ENCODE measurements around the gene TTF2. TPM values are rescaled to one million over a fixed set of nuclear protein-coding genes. Genes with fewer than 3 reads are reported as not detected.
A peak's percentile ranks its signal among the peaks of the same experiment; 100 is the strongest.

TTF2 gene
- total and polyA plus RNA-seq, 4 experiments from 2014 or later, result 5.7 to 29.5 (median 20.2) TPM

- no peaks in the 10 kb centered on the region for H3K4me1 ChIP-seq (ENCODE audit: insufficient read depth, low read length)
- peaks cover 0 to 2% of the 10 kb centered on the region in 2 donors for H3K27me3 Mint-ChIP-seq
- no peak overlapping the region for H3K27ac Mint-ChIP-seq
- ChIA-PET POLR2A (ENCODE audit: partially characterized antibody) (no interaction called here), CTCF (ENCODE audit: partially characterized antibody) (no interaction called here)
- intact Hi-C loops (cut with micrococcal nuclease), result no loop called here
- no peaks in the 10 kb centered on the region for H3K9me3 ChIP-seq (ENCODE audit: control insufficient read depth in 1 of 2, low read length in 2 of 2)
- H3K27me3 ChIP-seq (ENCODE audit: insufficient read depth, low read length), result no peaks in the 10 kb centered on the region
- H3K4me3 ChIP-seq (ENCODE audit: low read length in 2 of 2), result no peak overlapping the region
- H3K36me3 ChIP-seq (ENCODE audit: insufficient read depth, low read length), result no peaks in the 10 kb centered on the region
- no peak for DNase-seq
- H3K4me3 Mint-ChIP-seq, result no peak overlapping the region
- H3K9me3 Mint-ChIP-seq, result no peaks in the 10 kb centered on the region
- no peaks in the 10 kb centered on the region for H3K36me3 Mint-ChIP-seq
- H3K27ac ChIP-seq (ENCODE audit: low read depth, low read length), result no peak overlapping the region
- H3K4me1 Mint-ChIP-seq, result peaks cover 0 to 1% (median 0%) of the 10 kb centered on the region in 4 donors
These were observed 39.5 kb upstream of the TTF2 start for GRCh38 chr1:117020526-117021156.

- no peaks in the 10 kb centered on the region for H3K9me3 ChIP-seq (ENCODE audit: control insufficient read depth in 1 of 2, low read length in 2 of 2)
- H3K36me3 ChIP-seq (ENCODE audit: insufficient read depth, low read length), result no peaks in the 10 kb centered on the region
- Mint-ChIP-seq H3K27ac (no peak overlapping the region), H3K27me3 (peaks cover 0 to 2% of the 10 kb centered on the region in 2 donors), H3K36me3 (no peaks in the 10 kb centered on the region), H3K4me1 (no peaks in the 10 kb centered on the region), H3K9me3 (no peaks in the 10 kb centered on the region), H3K4me3 (no peak overlapping the region)
- no peak overlapping the region for H3K4me3 ChIP-seq (ENCODE audit: low read length in 2 of 2)
- intact Hi-C loops (cut with micrococcal nuclease), result no loop called here
- POLR2A ChIA-PET (ENCODE audit: partially characterized antibody), result interaction anchor here (0.7 kb wide), 1 partner anchor 11 kb away, joined by 3 read pairs; no protein-coding TSS in a partner anchor
- H3K27me3 ChIP-seq (ENCODE audit: insufficient read depth, low read length), result no peaks in the 10 kb centered on the region
- CTCF ChIA-PET (ENCODE audit: partially characterized antibody), result interaction anchor here (1.2 kb wide), 2 partner anchors 10 to 22 kb away, joined by 3 read pairs; no protein-coding TSS in a partner anchor
- H3K4me1 ChIP-seq (ENCODE audit: insufficient read depth, low read length), result no peaks in the 10 kb centered on the region
- no peak overlapping the region for H3K27ac ChIP-seq (ENCODE audit: low read depth, low read length)
- DNase-seq, result no peak
These were observed 38.0 kb upstream of the TTF2 start for GRCh38 chr1:117022114-117022513.

GRCh38 chr1:117025568-117025967, 34.6 kb upstream of the TTF2 start:
- intact Hi-C loops (cut with micrococcal nuclease), result no loop called here
- no peak for DNase-seq
- no peaks in the 10 kb centered on the region for H3K36me3 Mint-ChIP-seq
- peaks cover 0 to 3% (median 0%) of the 10 kb centered on the region in 4 donors for H3K4me1 Mint-ChIP-seq
- no peaks in the 10 kb centered on the region for H3K4me1 ChIP-seq (ENCODE audit: insufficient read depth, low read length)
- no peak overlapping the region for H3K27ac ChIP-seq (ENCODE audit: low read depth, low read length)
- H3K9me3 Mint-ChIP-seq, result no peaks in the 10 kb centered on the region
- no peaks in the 10 kb centered on the region for H3K36me3 ChIP-seq (ENCODE audit: insufficient read depth, low read length)
- H3K4me3 ChIP-seq (ENCODE audit: low read length in 2 of 2), result no peak overlapping the region
- H3K4me3 Mint-ChIP-seq, result no peak overlapping the region
- H3K27ac Mint-ChIP-seq, result no peak overlapping the region
- ChIA-PET POLR2A (ENCODE audit: partially characterized antibody) (no interaction called here), CTCF (ENCODE audit: partially characterized antibody) (interaction anchor here (1.0 kb wide), 1 partner anchor 10 kb away, joined by 3 read pairs; no protein-coding TSS in a partner anchor)
- H3K27me3 ChIP-seq (ENCODE audit: insufficient read depth, low read length), result no peaks in the 10 kb centered on the region
- H3K27me3 Mint-ChIP-seq, result peaks cover 0 to 2% of the 10 kb centered on the region in 2 donors
- no peaks in the 10 kb centered on the region for H3K9me3 ChIP-seq (ENCODE audit: control insufficient read depth in 1 of 2, low read length in 2 of 2)

GRCh38 chr1:117026361-117026760, 33.8 kb upstream of the TTF2 start:
- Histone ChIP-seq H3K4me1 (ENCODE audit: insufficient read depth, low read length) (no peaks in the 10 kb centered on the region), H3K27me3 (ENCODE audit: insufficient read depth, low read length) (no peaks in the 10 kb centered on the region), H3K9me3 (ENCODE audit: control insufficient read depth in 1 of 2, low read length in 2 of 2) (no peaks in the 10 kb centered on the region), H3K4me3 (ENCODE audit: low read length in 2 of 2) (no peak overlapping the region), H3K27ac (ENCODE audit: low read depth, low read length) (no peak overlapping the region), H3K36me3 (ENCODE audit: insufficient read depth, low read length) (no peaks in the 10 kb centered on the region)
- Mint-ChIP-seq H3K4me3 (no peak overlapping the region), H3K27ac (no peak overlapping the region), H3K9me3 (no peaks in the 10 kb centered on the region), H3K27me3 (peaks cover 0 to 2% of the 10 kb centered on the region in 2 donors), H3K4me1 (peaks cover 0 to 3% (median 0%) of the 10 kb centered on the region in 4 donors), H3K36me3 (no peaks in the 10 kb centered on the region)
- POLR2A ChIA-PET (ENCODE audit: partially characterized antibody), result no interaction called here
- intact Hi-C loops (cut with micrococcal nuclease), result no loop called here
- no peak for DNase-seq
- CTCF ChIA-PET (ENCODE audit: partially characterized antibody), result interaction anchor here (0.5 kb wide), 1 partner anchor 127 kb away, joined by 4 read pairs; no protein-coding TSS in a partner anchor

GRCh38 chr1:117029685-117030084, 30.4 kb upstream of the TTF2 start:
- intact Hi-C loops (cut with micrococcal nuclease), result no loop called here
- Mint-ChIP-seq H3K4me3 (no peak overlapping the region), H3K36me3 (no peaks in the 10 kb centered on the region), H3K9me3 (no peaks in the 10 kb centered on the region), H3K27me3 (peaks cover 0 to under 1% of the 10 kb centered on the region in 2 donors), H3K4me1 (peaks cover 0 to 6% (median 4%) of the 10 kb centered on the region in 4 donors), H3K27ac (no peak overlapping the region)
- Histone ChIP-seq H3K36me3 (ENCODE audit: insufficient read depth, low read length) (no peaks in the 10 kb centered on the region), H3K27ac (ENCODE audit: low read depth, low read length) (no peak overlapping the region), H3K9me3 (ENCODE audit: control insufficient read depth in 1 of 2, low read length in 2 of 2) (no peaks in the 10 kb centered on the region), H3K4me3 (ENCODE audit: low read length in 2 of 2) (no peak overlapping the region), H3K27me3 (ENCODE audit: insufficient read depth, low read length) (no peaks in the 10 kb centered on the region), H3K4me1 (ENCODE audit: insufficient read depth, low read length) (no peaks in the 10 kb centered on the region)
- ChIA-PET POLR2A (ENCODE audit: partially characterized antibody) (no interaction called here), CTCF (ENCODE audit: partially characterized antibody) (no interaction called here)
- DNase-seq, result no peak

GRCh38 chr1:117030271-117030877, 29.8 kb upstream of the TTF2 start:
- Mint-ChIP-seq H3K4me1 (peaks cover 0 to 6% (median 4%) of the 10 kb centered on the region in 4 donors), H3K9me3 (no peaks in the 10 kb centered on the region), H3K4me3 (no peak overlapping the region), H3K36me3 (no peaks in the 10 kb centered on the region), H3K27ac (peak overlapping the region in 2 of 7 donors; percentile 10 to 49), H3K27me3 (no peaks in the 10 kb centered on the region)
- Histone ChIP-seq H3K9me3 (ENCODE audit: control insufficient read depth in 1 of 2, low read length in 2 of 2) (no peaks in the 10 kb centered on the region), H3K4me3 (ENCODE audit: low read length in 2 of 2) (no peak overlapping the region), H3K36me3 (ENCODE audit: insufficient read depth, low read length) (no peaks in the 10 kb centered on the region), H3K4me1 (ENCODE audit: insufficient read depth, low read length) (no peaks in the 10 kb centered on the region), H3K27ac (ENCODE audit: low read depth, low read length) (no peak overlapping the region), H3K27me3 (ENCODE audit: insufficient read depth, low read length) (no peaks in the 10 kb centered on the region)
- ChIA-PET CTCF (ENCODE audit: partially characterized antibody) (no interaction called here), POLR2A (ENCODE audit: partially characterized antibody) (no interaction called here)
- no peak for DNase-seq
- intact Hi-C loops (cut with micrococcal nuclease), result no loop called here

- intact Hi-C loops (cut with micrococcal nuclease), result no loop called here
- H3K27me3 ChIP-seq (ENCODE audit: insufficient read depth, low read length), result no peaks in the 10 kb centered on the region
- Mint-ChIP-seq H3K27ac (no peak overlapping the region), H3K27me3 (no peaks in the 10 kb centered on the region), H3K36me3 (no peaks in the 10 kb centered on the region), H3K9me3 (no peaks in the 10 kb centered on the region), H3K4me3 (no peak overlapping the region), H3K4me1 (peaks cover 0 to 6% (median 4%) of the 10 kb centered on the region in 4 donors)
- no peaks in the 10 kb centered on the region for H3K36me3 ChIP-seq (ENCODE audit: insufficient read depth, low read length)
- H3K4me3 ChIP-seq (ENCODE audit: low read length in 2 of 2), result no peak overlapping the region
- no peaks in the 10 kb centered on the region for H3K9me3 ChIP-seq (ENCODE audit: control insufficient read depth in 1 of 2, low read length in 2 of 2)
- no peak for DNase-seq
- no peak overlapping the region for H3K27ac ChIP-seq (ENCODE audit: low read depth, low read length)
- POLR2A ChIA-PET (ENCODE audit: partially characterized antibody), result interaction anchor here (0.8 kb wide), 1 partner anchor 28 kb away, joined by 3 read pairs; no protein-coding TSS in a partner anchor
- no peaks in the 10 kb centered on the region for H3K4me1 ChIP-seq (ENCODE audit: insufficient read depth, low read length)
- CTCF ChIA-PET (ENCODE audit: partially characterized antibody), result interaction anchor here (1.4 to 2.2 kb wide), 2 partner anchors 10 to 295 kb away, joined by 3 to 5 read pairs; no protein-coding TSS in a partner anchor
These were observed 27.9 kb upstream of the TTF2 start for GRCh38 chr1:117032266-117032665.

Data from CD4-positive, alpha-beta memory T cell (primary cell).